ENCODE data around the gene SPTB.

SPTB gene

GRCh38 chr14:64720131-64720576 is 159.6 kb downstream of the SPTB start (continued):
- TF ChIP-seq ZBTB6 (tag by site-specific recombination; IDR thresholded peaks at IDR 0.05) = 0 out of 2 replicates have a peak, but pooled peaks have one; percentile 12
- no peak for TF ChIP-seq ZNF2 (tag by site-specific recombination; IDR thresholded peaks at IDR 0.05)
- TF ChIP-seq ZNF426 (tag by site-specific recombination; IDR thresholded peaks at IDR 0.05) = no peak
- TF ChIP-seq ZBTB48 (tag by site-specific recombination; IDR thresholded peaks at IDR 0.05) = no peak
- no peak for TF ChIP-seq ZFP3 (tag by site-specific recombination; IDR thresholded peaks at IDR 0.05; ENCODE audit: low read depth)
- peak; percentile 30; the same call in 1 of the 2 replicates for TF ChIP-seq SP2 (tag by site-specific recombination; IDR thresholded peaks at IDR 0.05)
- no peak for TF ChIP-seq ZNF529 (tag by site-specific recombination; IDR thresholded peaks at IDR 0.05; ENCODE audit: insufficient replicate concordance)
- TF ChIP-seq, protein P1, sequence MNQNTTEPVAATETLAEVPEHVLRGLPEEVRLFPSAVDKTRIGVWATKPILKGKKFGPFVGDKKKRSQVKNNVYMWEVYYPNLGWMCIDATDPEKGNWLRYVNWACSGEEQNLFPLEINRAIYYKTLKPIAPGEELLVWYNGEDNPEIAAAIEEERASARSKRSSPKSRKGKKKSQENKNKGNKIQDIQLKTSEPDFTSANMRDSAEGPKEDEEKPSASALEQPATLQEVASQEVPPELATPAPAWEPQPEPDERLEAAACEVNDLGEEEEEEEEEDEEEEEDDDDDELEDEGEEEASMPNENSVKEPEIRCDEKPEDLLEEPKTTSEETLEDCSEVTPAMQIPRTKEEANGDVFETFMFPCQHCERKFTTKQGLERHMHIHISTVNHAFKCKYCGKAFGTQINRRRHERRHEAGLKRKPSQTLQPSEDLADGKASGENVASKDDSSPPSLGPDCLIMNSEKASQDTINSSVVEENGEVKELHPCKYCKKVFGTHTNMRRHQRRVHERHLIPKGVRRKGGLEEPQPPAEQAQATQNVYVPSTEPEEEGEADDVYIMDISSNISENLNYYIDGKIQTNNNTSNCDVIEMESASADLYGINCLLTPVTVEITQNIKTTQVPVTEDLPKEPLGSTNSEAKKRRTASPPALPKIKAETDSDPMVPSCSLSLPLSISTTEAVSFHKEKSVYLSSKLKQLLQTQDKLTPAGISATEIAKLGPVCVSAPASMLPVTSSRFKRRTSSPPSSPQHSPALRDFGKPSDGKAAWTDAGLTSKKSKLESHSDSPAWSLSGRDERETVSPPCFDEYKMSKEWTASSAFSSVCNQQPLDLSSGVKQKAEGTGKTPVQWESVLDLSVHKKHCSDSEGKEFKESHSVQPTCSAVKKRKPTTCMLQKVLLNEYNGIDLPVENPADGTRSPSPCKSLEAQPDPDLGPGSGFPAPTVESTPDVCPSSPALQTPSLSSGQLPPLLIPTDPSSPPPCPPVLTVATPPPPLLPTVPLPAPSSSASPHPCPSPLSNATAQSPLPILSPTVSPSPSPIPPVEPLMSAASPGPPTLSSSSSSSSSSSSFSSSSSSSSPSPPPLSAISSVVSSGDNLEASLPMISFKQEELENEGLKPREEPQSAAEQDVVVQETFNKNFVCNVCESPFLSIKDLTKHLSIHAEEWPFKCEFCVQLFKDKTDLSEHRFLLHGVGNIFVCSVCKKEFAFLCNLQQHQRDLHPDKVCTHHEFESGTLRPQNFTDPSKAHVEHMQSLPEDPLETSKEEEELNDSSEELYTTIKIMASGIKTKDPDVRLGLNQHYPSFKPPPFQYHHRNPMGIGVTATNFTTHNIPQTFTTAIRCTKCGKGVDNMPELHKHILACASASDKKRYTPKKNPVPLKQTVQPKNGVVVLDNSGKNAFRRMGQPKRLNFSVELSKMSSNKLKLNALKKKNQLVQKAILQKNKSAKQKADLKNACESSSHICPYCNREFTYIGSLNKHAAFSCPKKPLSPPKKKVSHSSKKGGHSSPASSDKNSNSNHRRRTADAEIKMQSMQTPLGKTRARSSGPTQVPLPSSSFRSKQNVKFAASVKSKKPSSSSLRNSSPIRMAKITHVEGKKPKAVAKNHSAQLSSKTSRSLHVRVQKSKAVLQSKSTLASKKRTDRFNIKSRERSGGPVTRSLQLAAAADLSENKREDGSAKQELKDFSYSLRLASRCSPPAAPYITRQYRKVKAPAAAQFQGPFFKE (tag by site-specific recombination; IDR thresholded peaks at IDR 0.05; ENCODE audit: borderline replicate concordance) = no peak
- TF ChIP-seq TSHZ1 (tag by site-specific recombination; IDR thresholded peaks at IDR 0.05; ENCODE audit: borderline replicate concordance) = peak; percentile 85; the same call in 1 of the 2 replicates
- TF ChIP-seq ZBTB21 (tag by site-specific recombination; IDR thresholded peaks at IDR 0.05) = 0 out of 2 replicates have a peak, but pooled peaks have one; percentile 21
- peak; percentile 98 for TF ChIP-seq ZNF664 (tag by site-specific recombination; IDR thresholded peaks at IDR 0.05)
- TF ChIP-seq, protein P2, sequence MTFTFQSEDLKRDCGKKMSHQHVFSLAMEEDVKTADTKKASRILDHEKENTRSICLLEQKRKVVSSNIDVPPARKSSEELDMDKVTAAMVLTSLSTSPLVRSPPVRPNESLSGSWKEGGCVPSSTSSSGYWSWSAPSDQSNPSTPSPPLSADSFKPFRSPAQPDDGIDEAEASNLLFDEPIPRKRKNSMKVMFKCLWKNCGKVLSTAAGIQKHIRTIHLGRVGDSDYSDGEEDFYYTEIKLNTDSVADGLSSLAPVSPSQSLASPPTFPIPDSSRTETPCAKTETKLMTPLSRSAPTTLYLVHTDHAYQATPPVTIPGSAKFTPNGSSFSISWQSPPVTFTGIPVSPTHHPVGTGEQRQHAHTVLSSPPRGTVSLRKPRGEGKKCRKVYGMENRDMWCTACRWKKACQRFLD (tag by site-specific recombination; IDR thresholded peaks at IDR 0.05) = no peak
- TF ChIP-seq ZNF639 (tag by site-specific recombination; IDR thresholded peaks at IDR 0.05) = peak; percentile 37; the same call in 1 of the 2 replicates
- TF ChIP-seq ZNF792 (tag by site-specific recombination; IDR thresholded peaks at IDR 0.05) = 0 out of 2 replicates have a peak, but pooled peaks have one; percentile 51

All from HEK293 (cell line).